Right renal cortex interstitium (tissue), 3 donors: ENCODE measurements around the gene THBD. TPM values are rescaled to one million over a fixed set of nuclear protein-coding genes. Genes with fewer than 3 reads are reported as not detected.

Experiments
- DNase-seq, 3 donors: peaks; one replicate each; pipeline ENCODE4 v3.0.0-alpha.2; 2013; ENCODE audit warnings: low read depth in 3 of 3, low spot score in 2 of 3
- polyA plus RNA-seq, 3 donors: library from polyadenylated mRNA; unstranded; fragments of 120-200 nt; gene quantifications; one replicate each; pipeline ENCODE4 v1.2.1, GENCODE V29; 2013; ENCODE audit not compliant: insufficient read length in 3 of 3

The THBD gene, protein sequence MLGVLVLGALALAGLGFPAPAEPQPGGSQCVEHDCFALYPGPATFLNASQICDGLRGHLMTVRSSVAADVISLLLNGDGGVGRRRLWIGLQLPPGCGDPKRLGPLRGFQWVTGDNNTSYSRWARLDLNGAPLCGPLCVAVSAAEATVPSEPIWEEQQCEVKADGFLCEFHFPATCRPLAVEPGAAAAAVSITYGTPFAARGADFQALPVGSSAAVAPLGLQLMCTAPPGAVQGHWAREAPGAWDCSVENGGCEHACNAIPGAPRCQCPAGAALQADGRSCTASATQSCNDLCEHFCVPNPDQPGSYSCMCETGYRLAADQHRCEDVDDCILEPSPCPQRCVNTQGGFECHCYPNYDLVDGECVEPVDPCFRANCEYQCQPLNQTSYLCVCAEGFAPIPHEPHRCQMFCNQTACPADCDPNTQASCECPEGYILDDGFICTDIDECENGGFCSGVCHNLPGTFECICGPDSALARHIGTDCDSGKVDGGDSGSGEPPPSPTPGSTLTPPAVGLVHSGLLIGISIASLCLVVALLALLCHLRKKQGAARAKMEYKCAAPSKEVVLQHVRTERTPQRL
- polyA plus RNA-seq: 1 to 10 TPM; 4.3 to 5.3 (median 5.2) TPM

DNA sequence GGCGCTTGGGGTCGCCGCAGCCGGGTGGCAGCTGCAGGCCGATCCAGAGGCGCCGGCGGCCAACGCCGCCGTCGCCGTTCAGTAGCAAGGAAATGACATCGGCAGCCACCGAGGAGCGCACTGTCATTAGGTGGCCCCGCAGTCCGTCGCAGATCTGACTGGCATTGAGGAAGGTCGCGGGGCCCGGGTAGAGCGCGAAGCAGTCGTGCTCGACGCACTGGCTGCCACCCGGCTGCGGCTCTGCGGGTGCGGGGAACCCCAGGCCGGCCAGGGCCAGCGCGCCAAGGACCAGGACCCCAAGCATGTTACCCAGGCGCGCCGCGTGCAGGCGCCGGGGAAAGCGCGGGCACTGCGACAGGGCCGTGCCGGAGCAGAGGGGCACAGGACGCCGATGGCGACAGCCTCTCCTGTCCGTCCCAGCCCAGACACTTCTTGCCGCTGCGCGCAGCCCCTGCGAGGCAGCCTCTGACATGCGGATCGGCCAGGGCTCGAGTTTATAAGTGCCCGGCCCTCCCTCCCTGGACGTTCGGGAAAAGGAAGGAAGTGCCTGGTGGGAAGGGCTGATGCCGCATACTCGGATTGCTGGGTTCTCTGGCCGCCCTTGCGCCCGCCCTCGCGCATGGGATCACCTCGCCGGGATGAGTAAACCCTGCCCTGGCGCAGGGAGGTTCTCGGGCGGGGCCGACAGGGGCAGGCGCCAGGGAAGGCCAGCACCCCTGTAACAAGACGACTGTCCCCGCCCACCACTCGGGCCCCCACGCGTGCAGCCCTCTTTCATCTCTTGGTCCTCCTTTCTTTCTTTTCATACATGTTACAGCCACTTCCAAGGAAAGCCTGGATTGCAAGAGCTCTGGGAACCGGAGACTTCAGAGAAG, at the start of gene THBD:
Gene THBD, minus strand, starts transcription at position 472 of the 875 bp plus-strand sequence. Its CDS starts 168 bp downstream, at position 304.
- DNase-seq: no peak

- DNase-seq: no peak
These were observed 48.4 kb upstream of the THBD start for GRCh38 chr20:23097636-23098580.

- no peak for DNase-seq
These were observed 47.6 kb upstream of the THBD start for GRCh38 chr20:23096986-23097520.

- DNase-seq: no peak
These were observed 46.6 kb upstream of the THBD start for GRCh38 chr20:23096097-23096496.

DNA sequence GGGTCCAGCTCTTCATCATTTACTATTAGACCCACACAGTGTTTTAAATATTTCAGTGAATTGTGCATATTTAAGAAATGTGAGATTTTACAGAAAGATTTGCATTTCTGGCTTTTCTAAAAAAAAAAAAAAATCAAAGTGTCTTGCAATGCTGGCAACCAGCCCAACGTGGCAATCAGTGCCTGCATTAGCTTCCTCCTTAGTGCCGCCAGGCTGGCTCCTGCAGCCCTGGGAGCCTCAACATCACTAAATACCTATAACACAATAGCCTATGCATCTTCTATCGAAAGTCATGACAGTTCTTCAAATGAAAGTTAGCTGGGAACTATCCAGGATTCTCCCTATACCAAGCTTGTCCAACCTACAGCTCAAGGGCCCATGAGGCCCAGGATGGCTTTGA, 46.0 kb upstream of the THBD start:
- no peak for DNase-seq

DNA sequence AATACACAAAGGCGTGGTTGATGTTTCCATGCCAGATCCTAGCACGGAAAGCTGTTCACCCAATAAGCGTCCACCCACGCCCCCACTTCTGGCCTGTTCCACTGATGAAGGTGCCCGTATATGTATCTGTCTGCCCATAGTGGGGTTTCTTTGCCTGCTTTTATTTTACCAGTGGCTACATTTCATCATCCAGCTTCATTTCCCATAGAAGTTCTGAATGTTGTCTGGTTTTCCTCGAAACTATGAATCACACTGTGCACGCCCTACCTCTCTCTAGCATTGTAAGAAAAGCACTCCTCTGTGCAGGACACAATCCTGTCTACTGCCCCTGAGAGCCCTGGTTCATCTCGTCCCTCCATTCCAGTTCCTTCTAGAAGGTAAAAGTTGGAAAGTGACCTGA, 45.5 kb upstream of the THBD start:
- no peak for DNase-seq

DNA sequence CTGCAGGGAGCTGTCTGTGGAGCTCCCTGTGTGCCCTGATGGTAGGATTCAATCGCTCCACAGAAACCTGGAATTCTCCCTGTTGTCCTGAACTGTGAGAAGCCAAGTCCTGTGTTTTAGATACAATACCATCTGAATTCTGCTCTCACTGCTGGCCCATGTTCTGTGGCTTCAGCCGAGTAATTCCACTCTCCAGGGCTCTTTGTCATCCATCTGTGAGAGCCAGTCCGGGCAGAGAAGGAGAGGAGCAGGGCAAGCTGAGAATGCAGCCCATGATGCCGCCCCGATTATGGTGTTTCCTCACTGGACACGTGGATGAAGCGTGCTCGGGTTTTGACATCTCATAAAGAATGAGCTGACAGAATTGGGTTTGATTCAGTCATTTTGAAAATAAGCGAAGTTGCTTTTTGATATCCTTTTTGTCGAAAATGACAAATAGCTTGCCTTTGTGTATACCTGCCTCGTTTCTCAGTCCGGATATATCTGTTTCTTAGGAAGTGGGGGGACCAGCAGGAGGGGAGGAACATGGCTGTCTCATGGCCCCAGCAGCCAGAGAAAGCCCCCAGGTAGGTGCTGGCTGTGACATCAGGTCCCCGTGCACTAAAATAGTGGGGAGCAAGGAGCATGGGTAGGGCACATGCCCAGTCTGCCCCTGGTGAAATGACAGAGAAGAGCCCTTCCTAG, 44.9 kb upstream of the THBD start:
- DNase-seq: no peak

DNA sequence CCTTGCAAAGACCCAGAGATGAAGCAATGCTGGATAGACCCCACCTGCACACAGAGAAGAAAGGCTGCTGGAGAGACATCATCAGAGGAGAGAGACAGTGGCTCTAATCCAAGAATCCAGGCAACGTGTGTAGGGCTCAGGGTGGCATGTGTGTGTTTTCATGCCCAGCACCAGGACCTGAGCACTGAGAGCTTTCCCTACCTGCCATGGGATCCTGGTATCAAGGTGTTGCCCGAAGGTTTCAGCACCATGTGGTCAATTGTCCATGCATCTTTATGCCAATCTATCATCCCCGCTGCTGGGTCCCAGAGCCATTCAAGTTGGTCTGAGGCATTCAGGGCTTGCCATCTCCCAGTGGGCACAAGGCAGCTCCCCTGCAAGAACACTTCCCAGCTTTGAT, 44.1 kb upstream of the THBD start:
- no peak for DNase-seq

DNA sequence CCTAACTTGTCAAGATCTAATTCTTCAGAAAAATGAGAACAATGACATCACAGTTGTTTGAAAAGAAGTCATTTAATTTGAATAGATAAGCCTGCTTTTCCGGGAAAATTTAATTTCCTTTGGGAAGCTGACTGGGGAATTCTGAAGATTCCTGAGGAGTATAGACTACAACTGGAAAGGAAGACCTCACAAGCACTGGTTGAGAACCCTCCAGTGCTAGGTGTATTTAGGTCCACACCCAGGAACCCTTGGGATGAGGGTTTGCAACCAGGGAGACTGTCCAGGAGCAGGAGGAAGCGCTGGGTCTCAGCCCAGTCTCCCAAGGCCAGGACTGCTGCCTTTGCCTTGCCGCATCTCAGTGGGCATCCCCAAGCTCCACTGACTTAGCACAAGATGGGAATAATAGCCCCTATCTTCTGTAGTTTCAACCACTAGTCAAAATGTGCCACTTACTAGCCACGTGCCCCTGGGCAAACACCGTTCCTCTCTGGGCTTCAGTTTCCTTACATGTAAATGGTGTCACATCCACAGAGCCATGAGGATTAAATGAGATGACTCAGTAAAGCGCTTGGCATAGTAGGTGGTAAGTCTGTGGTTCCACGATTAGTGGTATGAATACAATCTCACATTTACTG, 43.5 kb upstream of the THBD start:
- no peak for DNase-seq

GRCh38 chr20:23092384-23092756, 42.9 kb upstream of the THBD start:
- no peak for DNase-seq

- no peak for DNase-seq
These were observed 42.4 kb upstream of the THBD start for GRCh38 chr20:23091721-23092383.

- DNase-seq: no peak
These were observed 41.4 kb upstream of the THBD start for GRCh38 chr20:23090878-23091277.

DNA sequence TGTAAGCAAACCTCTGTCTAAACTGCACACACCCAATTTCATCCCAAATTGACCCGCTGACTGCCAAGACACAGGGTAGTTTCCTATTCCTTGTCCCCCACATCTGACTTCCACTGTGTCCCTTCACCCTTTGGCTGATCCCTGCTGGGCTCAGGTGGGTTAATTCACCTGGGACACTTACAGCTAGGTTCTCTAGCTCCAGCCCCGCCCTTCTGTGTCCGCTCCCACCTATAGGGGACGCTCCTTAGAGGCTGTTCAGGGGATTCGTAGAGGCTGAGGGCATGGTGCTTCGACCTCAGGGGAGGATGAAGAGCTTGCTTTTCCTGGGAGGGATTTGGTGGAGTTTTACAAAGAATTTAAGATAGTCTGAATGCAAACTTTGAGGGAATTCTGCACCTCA, 40.7 kb upstream of the THBD start:
- no peak for DNase-seq

DNA sequence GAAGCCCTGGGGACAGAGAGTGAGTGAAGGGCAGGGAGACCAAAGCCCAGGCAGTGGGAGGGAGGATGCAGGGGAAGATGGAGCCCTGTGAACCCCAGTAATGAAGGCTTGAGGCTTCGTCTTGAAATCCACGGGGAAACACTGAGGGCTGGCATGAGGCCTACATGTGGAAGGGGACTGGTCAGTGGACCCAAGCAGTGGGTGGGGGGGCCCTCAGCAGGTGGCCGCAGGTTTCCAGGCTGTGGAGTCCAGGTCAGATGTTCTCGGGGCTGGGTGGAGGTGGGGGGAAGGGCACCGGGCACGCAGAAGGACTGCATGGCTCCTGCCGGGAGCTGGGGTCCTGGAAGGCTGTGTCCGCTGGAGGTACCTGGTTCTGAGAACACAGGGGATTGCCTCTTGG, 39.4 kb upstream of the THBD start:
- no peak for DNase-seq

GRCh38 chr20:23087587-23088251, 38.2 kb upstream of the THBD start:
- DNase-seq: no peak

GRCh38 chr20:23086931-23087411, 37.5 kb upstream of the THBD start:
- no peak for DNase-seq

- DNase-seq: no peak
These were observed 36.6 kb upstream of the THBD start, which contains the start of gene CD93 for GRCh38 chr20:23086056-23086566. CD93 (minus strand) TSS chr20:23086324; CDS start chr20:23086192, 132 bp downstream.
